ENCODE results near the gene AP1G1.
"Not testable (repeated sequence)": the region's sequence is repeated elsewhere in the genome, so short reads cannot be mapped to it uniquely, and the experiment has no call there.

Gene AP1G1

DNA sequence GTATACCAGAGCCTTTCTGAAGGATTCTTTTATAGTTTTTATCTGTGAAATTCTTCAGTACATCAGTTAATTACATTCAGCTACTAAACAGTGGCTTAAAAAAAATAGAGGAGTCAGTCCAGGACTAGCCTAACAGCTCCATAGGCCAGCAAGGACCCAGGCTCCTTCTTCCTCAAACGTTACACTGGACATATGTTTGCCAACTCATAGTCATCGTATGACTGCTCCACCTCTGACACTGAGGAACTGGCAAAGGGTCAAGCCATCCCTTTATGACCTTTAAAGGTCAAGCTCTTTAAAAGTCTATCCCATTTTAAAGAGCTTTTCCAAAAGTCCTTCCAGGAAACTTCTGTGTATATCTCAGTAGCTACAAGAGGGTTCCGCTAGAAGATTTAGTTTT is 120.8 kb downstream of the AP1G1 start:
- H3K9me3 ChIP-seq (ENCODE audit: control insufficient read depth, insufficient read depth, low read depth, low read length): no peaks in the 10 kb centered on the region
- CTCF ChIA-PET: interaction anchor here (0.6 kb wide), 1 partner anchor 19 kb away, joined by 3 read pairs; no protein-coding TSS in a partner anchor

DNA sequence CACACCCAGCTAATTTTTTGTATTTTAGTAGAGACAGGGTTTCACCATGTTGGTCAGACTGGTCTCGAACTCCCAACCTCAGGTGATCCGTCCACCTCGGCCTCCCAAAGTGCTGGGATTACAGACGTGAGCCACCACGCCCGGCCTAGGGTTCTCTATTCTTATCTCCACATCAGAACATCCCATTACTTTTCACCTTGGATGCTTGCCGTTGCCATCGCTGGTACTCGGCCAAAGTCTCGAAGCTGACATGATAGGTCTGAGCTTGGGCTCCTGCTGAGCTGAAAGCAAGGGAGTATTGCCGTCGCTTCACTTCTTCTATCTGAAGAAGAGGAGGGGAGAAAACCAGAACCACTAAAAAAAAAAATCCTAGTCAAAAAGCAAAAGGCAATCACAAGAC is 124.4 kb downstream of the AP1G1 start:
- CTCF ChIA-PET: interaction anchor here (0.6 kb wide), 1 partner anchor 77 kb away, joined by 3 read pairs; no protein-coding TSS in a partner anchor
- H3K36me3 ChIP-seq (ENCODE audit: control insufficient read depth in 2 of 2, insufficient read depth in 1 of 2, low read length in 2 of 2): peaks cover 22 to 65% of the 10 kb centered on the region in 2 experiments

More for the DNA sequence above, 120.8 kb downstream of the AP1G1 start:
- TF ChIP-seq ZNF501 (tag by site-specific recombination; IDR thresholded peaks at IDR 0.05) (no peak), ZNF146 (tag by site-specific recombination; IDR thresholded peaks at IDR 0.05) (no peak), GFI1B (tag by site-specific recombination; IDR thresholded peaks at IDR 0.05) (no peak), ZNF629 (tag by site-specific recombination; IDR thresholded peaks at IDR 0.05) (no peak), KLF9 (tag by site-specific recombination; IDR thresholded peaks at IDR 0.05; ENCODE audit: low read depth) (no peak), ZNF24 (tag by site-specific recombination; IDR thresholded peaks at IDR 0.05) (no peak), KLF8 (tag by site-specific recombination; IDR thresholded peaks at IDR 0.05) (no peak), MYNN (tag by site-specific recombination; IDR thresholded peaks at IDR 0.05; ENCODE audit: borderline replicate concordance) (no peak), ZNF404 (tag by site-specific recombination; IDR thresholded peaks at IDR 0.05) (no peak), ZNF555 (tag by site-specific recombination; conservative IDR thresholded peaks at IDR 0.05) (no peak), ZNF239 (tag by site-specific recombination; IDR thresholded peaks at IDR 0.05) (no peak), HOXC10 (CRISPR knock-in tag; IDR thresholded peaks at IDR 0.05) (no peak), ZNF138 (tag by site-specific recombination; IDR thresholded peaks at IDR 0.05; ENCODE audit: borderline replicate concordance) (no peak), ZNF585B (tag by site-specific recombination; IDR thresholded peaks at IDR 0.05) (no peak), ZBTB6 (tag by site-specific recombination; IDR thresholded peaks at IDR 0.05) (no peak), ZNF473 (tag by site-specific recombination; IDR thresholded peaks at IDR 0.05) (no peak), ZNF140 (tag by site-specific recombination; IDR thresholded peaks at IDR 0.05) (no peak), ZNF341 (tag by site-specific recombination; IDR thresholded peaks at IDR 0.05; ENCODE audit: low read depth) (no peak)
- TF ChIP-seq, protein P1, sequence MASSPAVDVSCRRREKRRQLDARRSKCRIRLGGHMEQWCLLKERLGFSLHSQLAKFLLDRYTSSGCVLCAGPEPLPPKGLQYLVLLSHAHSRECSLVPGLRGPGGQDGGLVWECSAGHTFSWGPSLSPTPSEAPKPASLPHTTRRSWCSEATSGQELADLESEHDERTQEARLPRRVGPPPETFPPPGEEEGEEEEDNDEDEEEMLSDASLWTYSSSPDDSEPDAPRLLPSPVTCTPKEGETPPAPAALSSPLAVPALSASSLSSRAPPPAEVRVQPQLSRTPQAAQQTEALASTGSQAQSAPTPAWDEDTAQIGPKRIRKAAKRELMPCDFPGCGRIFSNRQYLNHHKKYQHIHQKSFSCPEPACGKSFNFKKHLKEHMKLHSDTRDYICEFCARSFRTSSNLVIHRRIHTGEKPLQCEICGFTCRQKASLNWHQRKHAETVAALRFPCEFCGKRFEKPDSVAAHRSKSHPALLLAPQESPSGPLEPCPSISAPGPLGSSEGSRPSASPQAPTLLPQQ (tag by site-specific recombination; IDR thresholded peaks at IDR 0.05): no peak
- H3K4me1 ChIP-seq (ENCODE audit: control insufficient read depth, insufficient read depth, low read length): no peaks in the 10 kb centered on the region
- peaks cover 19 to 56% of the 10 kb centered on the region in 2 experiments for H3K36me3 ChIP-seq (ENCODE audit: control insufficient read depth in 2 of 2, insufficient read depth in 1 of 2, low read length in 2 of 2)
- H3K4me3 ChIP-seq (ENCODE audit: low read depth, low read length): no peak overlapping the region
- no peak overlapping the region for H3K27ac ChIP-seq (ENCODE audit: extremely low read depth, low read depth, low read length)
- POLR2A ChIA-PET: no interaction called here

GRCh38 chr16:71681360-71681759 is 127.3 kb downstream of the AP1G1 start:
- Histone ChIP-seq H3K36me3 (ENCODE audit: control insufficient read depth in 2 of 2, insufficient read depth in 1 of 2, low read length in 2 of 2) (peaks cover 32 to 72% of the 10 kb centered on the region in 2 experiments), H3K4me3 (ENCODE audit: low read depth, low read length) (no peak overlapping the region), H3K4me1 (ENCODE audit: control insufficient read depth, insufficient read depth, low read length) (no peaks in the 10 kb centered on the region), H3K27ac (ENCODE audit: extremely low read depth, low read depth, low read length) (no peak overlapping the region), H3K9me3 (ENCODE audit: control insufficient read depth, insufficient read depth, low read depth, low read length) (no peaks in the 10 kb centered on the region)
- CTCF ChIA-PET: no interaction called here
- TF ChIP-seq ZNF202 (tag by site-specific recombination; IDR thresholded peaks at IDR 0.05; ENCODE audit: borderline replicate concordance): no peak
- no peak for TF ChIP-seq WT1 (tag by site-specific recombination; IDR thresholded peaks at IDR 0.05)
- POLR2A ChIA-PET: no interaction called here

More for the DNA sequence above, 124.4 kb downstream of the AP1G1 start:
- H3K4me3 ChIP-seq (ENCODE audit: low read depth, low read length); POLR2A ChIA-PET; H3K27ac ChIP-seq (ENCODE audit: extremely low read depth, low read depth, low read length); H3K9me3 ChIP-seq (ENCODE audit: control insufficient read depth, insufficient read depth, low read depth, low read length); H3K4me1 ChIP-seq (ENCODE audit: control insufficient read depth, insufficient read depth, low read length): not testable (repeated sequence)

Measured in HEK293 (cell line).